Measurements from ENCODE around the gene ACSL6. TPM values are rescaled to one million over a fixed set of nuclear protein-coding genes. Genes with fewer than 3 reads are reported as not detected.

ACSL6 gene
- total and polyA plus RNA-seq, 10 of the 15 experiments (the other 5 are each of a cell fraction or from before 2014, with no cell fraction given), result 0.06 to 0.53 TPM; not detected in 8

DNA sequence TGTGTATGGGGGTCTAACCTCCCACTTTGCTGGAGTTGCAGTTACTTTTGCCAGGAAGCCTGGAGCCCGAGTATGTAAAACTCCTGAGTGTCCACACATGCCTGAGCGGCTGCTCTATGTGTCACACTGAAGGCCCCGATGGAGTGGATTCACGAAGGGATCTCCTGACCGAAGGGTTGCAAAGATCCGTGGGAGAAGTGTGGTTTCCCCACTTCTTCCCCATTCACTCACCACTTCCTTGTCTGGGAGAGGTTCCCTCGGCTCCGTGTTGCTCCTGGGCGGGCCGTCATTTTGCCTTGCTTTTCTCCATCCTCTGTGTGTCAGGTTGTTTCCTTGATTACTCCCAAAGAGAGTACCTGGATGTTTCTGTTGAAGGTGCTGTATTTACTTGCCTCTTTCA lies 32.7 kb upstream of the ACSL6 start (continued):
- TF ChIP-seq, protein P1, sequence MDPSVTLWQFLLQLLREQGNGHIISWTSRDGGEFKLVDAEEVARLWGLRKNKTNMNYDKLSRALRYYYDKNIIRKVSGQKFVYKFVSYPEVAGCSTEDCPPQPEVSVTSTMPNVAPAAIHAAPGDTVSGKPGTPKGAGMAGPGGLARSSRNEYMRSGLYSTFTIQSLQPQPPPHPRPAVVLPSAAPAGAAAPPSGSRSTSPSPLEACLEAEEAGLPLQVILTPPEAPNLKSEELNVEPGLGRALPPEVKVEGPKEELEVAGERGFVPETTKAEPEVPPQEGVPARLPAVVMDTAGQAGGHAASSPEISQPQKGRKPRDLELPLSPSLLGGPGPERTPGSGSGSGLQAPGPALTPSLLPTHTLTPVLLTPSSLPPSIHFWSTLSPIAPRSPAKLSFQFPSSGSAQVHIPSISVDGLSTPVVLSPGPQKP (IDR thresholded peaks at IDR 0.05; ENCODE audit: low read depth, low read length), result no peak
- TF ChIP-seq, protein P2, sequence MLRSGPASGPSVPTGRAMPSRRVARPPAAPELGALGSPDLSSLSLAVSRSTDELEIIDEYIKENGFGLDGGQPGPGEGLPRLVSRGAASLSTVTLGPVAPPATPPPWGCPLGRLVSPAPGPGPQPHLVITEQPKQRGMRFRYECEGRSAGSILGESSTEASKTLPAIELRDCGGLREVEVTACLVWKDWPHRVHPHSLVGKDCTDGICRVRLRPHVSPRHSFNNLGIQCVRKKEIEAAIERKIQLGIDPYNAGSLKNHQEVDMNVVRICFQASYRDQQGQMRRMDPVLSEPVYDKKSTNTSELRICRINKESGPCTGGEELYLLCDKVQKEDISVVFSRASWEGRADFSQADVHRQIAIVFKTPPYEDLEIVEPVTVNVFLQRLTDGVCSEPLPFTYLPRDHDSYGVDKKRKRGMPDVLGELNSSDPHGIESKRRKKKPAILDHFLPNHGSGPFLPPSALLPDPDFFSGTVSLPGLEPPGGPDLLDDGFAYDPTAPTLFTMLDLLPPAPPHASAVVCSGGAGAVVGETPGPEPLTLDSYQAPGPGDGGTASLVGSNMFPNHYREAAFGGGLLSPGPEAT (IDR thresholded peaks at IDR 0.05; ENCODE audit: low read depth), result no peak

DNA sequence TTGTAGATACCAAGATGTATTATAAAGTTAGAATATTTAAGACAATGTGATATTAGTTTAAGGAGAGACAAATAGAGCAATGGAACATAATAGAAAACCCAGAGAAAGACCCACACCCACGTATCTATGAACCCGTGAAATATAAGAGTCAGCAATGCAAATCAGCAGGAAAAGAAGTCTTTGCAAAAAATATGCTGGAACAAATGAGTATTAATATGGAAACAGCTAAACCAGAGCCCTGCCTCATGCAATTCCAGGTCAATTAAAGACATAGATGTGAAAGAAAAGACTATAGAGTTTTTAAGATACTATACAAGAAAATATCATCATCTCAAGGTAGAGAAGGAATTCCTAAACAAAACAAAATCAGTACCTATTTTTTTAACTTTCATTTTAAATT lies 25.9 kb upstream of the ACSL6 start:
- Histone ChIP-seq H3K4me3 (no peak overlapping the region), H4K20me1 (ENCODE audit: control insufficient read depth, insufficient read depth) (no peaks in the 10 kb centered on the region), H3K9ac (ENCODE audit: control insufficient read depth, insufficient read depth, low read length) (no peak overlapping the region), H2AFZ (ENCODE audit: control insufficient read depth, low read depth, low read length) (no peak overlapping the region), H3K27ac (ENCODE audit: control insufficient read depth, insufficient read depth) (no peak overlapping the region), H3K27me3 (replicated peaks in 1 of 2; ENCODE audit: control insufficient read depth in 2 of 2, insufficient read depth in 2 of 2, low read length in 1 of 2) (no peaks in the 10 kb centered on the region; a peak in 1 of 4 replicates), H3K79me2 (ENCODE audit: control insufficient read depth, insufficient read depth, low read length) (no peaks in the 10 kb centered on the region), H3K4me1 (ENCODE audit: control insufficient read depth, insufficient read depth, low read length) (no peaks in the 10 kb centered on the region), H3K36me3 (ENCODE audit: control insufficient read depth in 2 of 2, insufficient read depth in 2 of 2, low read length in 1 of 2) (no peaks in the 10 kb centered on the region), H3K4me2 (ENCODE audit: control insufficient read depth, insufficient read depth) (no peak overlapping the region), H3K9me3 (replicated peaks; ENCODE audit: control insufficient read depth, insufficient read depth, low read length) (no peaks in the 10 kb centered on the region)
- BruUV-seq (replicated peaks), result no TSS peak
- no peak for FAIRE-seq
- ChIA-PET POLR2A (no interaction called here), RAD21 (ENCODE audit: unreplicated experiment) (no interaction called here), CTCF (no interaction called here), SMC1A (ENCODE audit: uncharacterized antibody, unreplicated experiment) (no interaction called here)
- no peak for ATAC-seq
- intact Hi-C loops (cut with micrococcal nuclease; ENCODE audit: unreplicated experiment), result no loop called here
- in situ Hi-C loops (cut with MboI), result no loop called here
- WGBS (ENCODE audit: insufficient coverage, insufficient replicate concordance, low lambda C conversion rate, missing lambda C conversion rate), result 0% methylated on average over 2 of the region's 2 CpGs
- no peak for DNase-seq (ENCODE audit: low read depth, low spot score)
- TF ChIP-seq, protein P3, sequence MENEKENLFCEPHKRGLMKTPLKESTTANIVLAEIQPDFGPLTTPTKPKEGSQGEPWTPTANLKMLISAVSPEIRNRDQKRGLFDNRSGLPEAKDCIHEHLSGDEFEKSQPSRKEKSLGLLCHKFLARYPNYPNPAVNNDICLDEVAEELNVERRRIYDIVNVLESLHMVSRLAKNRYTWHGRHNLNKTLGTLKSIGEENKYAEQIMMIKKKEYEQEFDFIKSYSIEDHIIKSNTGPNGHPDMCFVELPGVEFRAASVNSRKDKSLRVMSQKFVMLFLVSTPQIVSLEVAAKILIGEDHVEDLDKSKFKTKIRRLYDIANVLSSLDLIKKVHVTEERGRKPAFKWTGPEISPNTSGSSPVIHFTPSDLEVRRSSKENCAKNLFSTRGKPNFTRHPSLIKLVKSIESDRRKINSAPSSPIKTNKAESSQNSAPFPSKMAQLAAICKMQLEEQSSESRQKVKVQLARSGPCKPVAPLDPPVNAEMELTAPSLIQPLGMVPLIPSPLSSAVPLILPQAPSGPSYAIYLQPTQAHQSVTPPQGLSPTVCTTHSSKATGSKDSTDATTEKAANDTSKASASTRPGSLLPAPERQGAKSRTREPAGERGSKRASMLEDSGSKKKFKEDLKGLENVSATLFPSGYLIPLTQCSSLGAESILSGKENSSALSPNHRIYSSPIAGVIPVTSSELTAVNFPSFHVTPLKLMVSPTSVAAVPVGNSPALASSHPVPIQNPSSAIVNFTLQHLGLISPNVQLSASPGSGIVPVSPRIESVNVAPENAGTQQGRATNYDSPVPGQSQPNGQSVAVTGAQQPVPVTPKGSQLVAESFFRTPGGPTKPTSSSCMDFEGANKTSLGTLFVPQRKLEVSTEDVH (IDR thresholded peaks at IDR 0.05; ENCODE audit: low read depth, partially characterized antibody), result no peak
- no peak for TF ChIP-seq SUZ12 (IDR thresholded peaks at IDR 0.05; ENCODE audit: unreplicated experiment)
- TF ChIP-seq, protein P4, sequence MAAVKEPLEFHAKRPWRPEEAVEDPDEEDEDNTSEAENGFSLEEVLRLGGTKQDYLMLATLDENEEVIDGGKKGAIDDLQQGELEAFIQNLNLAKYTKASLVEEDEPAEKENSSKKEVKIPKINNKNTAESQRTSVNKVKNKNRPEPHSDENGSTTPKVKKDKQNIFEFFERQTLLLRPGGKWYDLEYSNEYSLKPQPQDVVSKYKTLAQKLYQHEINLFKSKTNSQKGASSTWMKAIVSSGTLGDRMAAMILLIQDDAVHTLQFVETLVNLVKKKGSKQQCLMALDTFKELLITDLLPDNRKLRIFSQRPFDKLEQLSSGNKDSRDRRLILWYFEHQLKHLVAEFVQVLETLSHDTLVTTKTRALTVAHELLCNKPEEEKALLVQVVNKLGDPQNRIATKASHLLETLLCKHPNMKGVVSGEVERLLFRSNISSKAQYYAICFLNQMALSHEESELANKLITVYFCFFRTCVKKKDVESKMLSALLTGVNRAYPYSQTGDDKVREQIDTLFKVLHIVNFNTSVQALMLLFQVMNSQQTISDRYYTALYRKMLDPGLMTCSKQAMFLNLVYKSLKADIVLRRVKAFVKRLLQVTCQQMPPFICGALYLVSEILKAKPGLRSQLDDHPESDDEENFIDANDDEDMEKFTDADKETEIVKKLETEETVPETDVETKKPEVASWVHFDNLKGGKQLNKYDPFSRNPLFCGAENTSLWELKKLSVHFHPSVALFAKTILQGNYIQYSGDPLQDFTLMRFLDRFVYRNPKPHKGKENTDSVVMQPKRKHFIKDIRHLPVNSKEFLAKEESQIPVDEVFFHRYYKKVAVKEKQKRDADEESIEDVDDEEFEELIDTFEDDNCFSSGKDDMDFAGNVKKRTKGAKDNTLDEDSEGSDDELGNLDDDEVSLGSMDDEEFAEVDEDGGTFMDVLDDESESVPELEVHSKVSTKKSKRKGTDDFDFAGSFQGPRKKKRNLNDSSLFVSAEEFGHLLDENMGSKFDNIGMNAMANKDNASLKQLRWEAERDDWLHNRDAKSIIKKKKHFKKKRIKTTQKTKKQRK (IDR thresholded peaks at IDR 0.05; ENCODE audit: low read depth, low read length), result no peak
- TF ChIP-seq JUNB (IDR thresholded peaks at IDR 0.05), result no peak
- no peak for TF ChIP-seq MXI1 (IDR thresholded peaks at IDR 0.05; ENCODE audit: low read depth, low read length)
- TF ChIP-seq SMC3 (IDR thresholded peaks at IDR 0.05; ENCODE audit: borderline replicate concordance, low read length), result no peak
- no peak for TF ChIP-seq WRNIP1 (IDR thresholded peaks at IDR 0.05; ENCODE audit: borderline replicate concordance, low read depth, low read length)
- TF ChIP-seq TCF12 (IDR thresholded peaks at IDR 0.05; ENCODE audit: low read depth, low read length), result no peak
- TF ChIP-seq RUNX3 (IDR thresholded peaks at IDR 0.05; ENCODE audit: low read length), result no peak
- TF ChIP-seq FOS (IDR thresholded peaks at IDR 0.05; ENCODE audit: borderline replicate concordance, extremely low read depth, insufficient read length), result no peak
- TF ChIP-seq BMI1 (IDR thresholded peaks at IDR 0.05; ENCODE audit: borderline replicate concordance), result no peak
